Measurements from ENCODE around the gene COG8.
A peak's percentile ranks its signal among the peaks of the same experiment; 100 is the strongest.
"Not testable (repeated sequence)": the region's sequence is repeated elsewhere in the genome, so short reads cannot be mapped to it uniquely, and the experiment has no call there.

COG8 gene

GRCh38 chr16:69293401-69293800, 46.0 kb downstream of the COG8 start:
- H3K27me3 Mint-ChIP-seq: no peaks in the 10 kb centered on the region
- DNase-seq (ENCODE audit: low spot score in 2 of 2): no peak
- ATAC-seq (replicated peaks; ENCODE audit: extremely low read depth, poor library complexity, severe bottlenecking): no peak
- peak overlapping the region; percentile 0 for H3K27ac Mint-ChIP-seq (ENCODE audit: low read depth)
- no peaks in the 10 kb centered on the region for H3K4me1 Mint-ChIP-seq
- H3K9me3 Mint-ChIP-seq: no peaks in the 10 kb centered on the region
- H3K36me3 Mint-ChIP-seq (ENCODE audit: insufficient read depth): peaks cover 7% of the 10 kb centered on the region
- H3K4me3 Mint-ChIP-seq: no peak overlapping the region

GRCh38 chr16:69291657-69292056, 47.7 kb downstream of the COG8 start:
- not testable (repeated sequence) for H3K36me3 Mint-ChIP-seq (ENCODE audit: insufficient read depth); H3K4me1 Mint-ChIP-seq; H3K4me3 Mint-ChIP-seq; ATAC-seq (replicated peaks; ENCODE audit: extremely low read depth, poor library complexity, severe bottlenecking); DNase-seq (ENCODE audit: low spot score in 2 of 2); H3K27me3 Mint-ChIP-seq; H3K9me3 Mint-ChIP-seq; H3K27ac Mint-ChIP-seq (ENCODE audit: low read depth)

GRCh38 chr16:69286941-69287713, 52.2 kb downstream of the COG8 start:
- no peak overlapping the region for H3K4me3 Mint-ChIP-seq
- peaks cover 9% of the 10 kb centered on the region for H3K36me3 Mint-ChIP-seq (ENCODE audit: insufficient read depth)
- H3K27me3 Mint-ChIP-seq: no peaks in the 10 kb centered on the region
- H3K27ac Mint-ChIP-seq (ENCODE audit: low read depth): no peak overlapping the region
- H3K9me3 Mint-ChIP-seq: no peaks in the 10 kb centered on the region
- ATAC-seq (replicated peaks; ENCODE audit: extremely low read depth, poor library complexity, severe bottlenecking) (no peak), DNase-seq (ENCODE audit: low spot score in 2 of 2) (no peak)
- H3K4me1 Mint-ChIP-seq: no peaks in the 10 kb centered on the region

GRCh38 chr16:69285240-69285639, 54.1 kb downstream of the COG8 start:
- ATAC-seq (replicated peaks; ENCODE audit: extremely low read depth, poor library complexity, severe bottlenecking): no peak
- H3K27me3 Mint-ChIP-seq: no peaks in the 10 kb centered on the region
- H3K27ac Mint-ChIP-seq (ENCODE audit: low read depth): no peak overlapping the region

GRCh38 chr16:69283851-69284250, 55.5 kb downstream of the COG8 start:
- no peak for ATAC-seq (replicated peaks; ENCODE audit: extremely low read depth, poor library complexity, severe bottlenecking)

More at GRCh38 chr16:69285240-69285639, 54.1 kb downstream of the COG8 start:
- no peaks in the 10 kb centered on the region for H3K4me1 Mint-ChIP-seq
- no peak for DNase-seq (ENCODE audit: low spot score in 2 of 2)
- no peak overlapping the region for H3K4me3 Mint-ChIP-seq
- H3K9me3 Mint-ChIP-seq: no peaks in the 10 kb centered on the region
- peaks cover 9% of the 10 kb centered on the region for H3K36me3 Mint-ChIP-seq (ENCODE audit: insufficient read depth)

GRCh38 chr16:69277413-69277812, 62.0 kb downstream of the COG8 start:
- Mint-ChIP-seq H3K4me1 (peaks cover 6% of the 10 kb centered on the region), H3K9me3 (no peaks in the 10 kb centered on the region), H3K27ac (ENCODE audit: low read depth) (no peak overlapping the region), H3K4me3 (no peak overlapping the region), H3K36me3 (ENCODE audit: insufficient read depth) (peaks cover 8% of the 10 kb centered on the region), H3K27me3 (no peaks in the 10 kb centered on the region)
- no peak for DNase-seq (ENCODE audit: low spot score in 2 of 2)
- ATAC-seq (replicated peaks; ENCODE audit: extremely low read depth, poor library complexity, severe bottlenecking): no peak

More at GRCh38 chr16:69283851-69284250, 55.5 kb downstream of the COG8 start:
- Mint-ChIP-seq H3K4me3 (no peak overlapping the region), H3K9me3 (no peaks in the 10 kb centered on the region), H3K27ac (ENCODE audit: low read depth) (no peak overlapping the region), H3K4me1 (no peaks in the 10 kb centered on the region), H3K36me3 (ENCODE audit: insufficient read depth) (peaks cover 9% of the 10 kb centered on the region), H3K27me3 (no peaks in the 10 kb centered on the region)
- no peak for DNase-seq (ENCODE audit: low spot score in 2 of 2)
